NCI-H2196 (cell line): Measurements from ENCODE around the gene RIMBP2.

Experiments used
- DNase-seq: peaks from one replicate; lab custom pipeline; 2025; ENCODE audit not compliant: unreplicated experiment; lab: John Stamatoyannopoulos, UW

Gene RIMBP2

GRCh38 chr12:130351326-130351725 lies 364.8 kb downstream of the RIMBP2 start:
- DNase-seq: no peak

- DNase-seq: no peak
Observed at GRCh38 chr12:130350715-130351114, 365.4 kb downstream of the RIMBP2 start.

- peak; percentile 9 for DNase-seq
Observed at GRCh38 chr12:130347588-130347987, 368.5 kb downstream of the RIMBP2 start.
